ENCODE results near the gene DLEC1.

The DLEC1 gene

DNA sequence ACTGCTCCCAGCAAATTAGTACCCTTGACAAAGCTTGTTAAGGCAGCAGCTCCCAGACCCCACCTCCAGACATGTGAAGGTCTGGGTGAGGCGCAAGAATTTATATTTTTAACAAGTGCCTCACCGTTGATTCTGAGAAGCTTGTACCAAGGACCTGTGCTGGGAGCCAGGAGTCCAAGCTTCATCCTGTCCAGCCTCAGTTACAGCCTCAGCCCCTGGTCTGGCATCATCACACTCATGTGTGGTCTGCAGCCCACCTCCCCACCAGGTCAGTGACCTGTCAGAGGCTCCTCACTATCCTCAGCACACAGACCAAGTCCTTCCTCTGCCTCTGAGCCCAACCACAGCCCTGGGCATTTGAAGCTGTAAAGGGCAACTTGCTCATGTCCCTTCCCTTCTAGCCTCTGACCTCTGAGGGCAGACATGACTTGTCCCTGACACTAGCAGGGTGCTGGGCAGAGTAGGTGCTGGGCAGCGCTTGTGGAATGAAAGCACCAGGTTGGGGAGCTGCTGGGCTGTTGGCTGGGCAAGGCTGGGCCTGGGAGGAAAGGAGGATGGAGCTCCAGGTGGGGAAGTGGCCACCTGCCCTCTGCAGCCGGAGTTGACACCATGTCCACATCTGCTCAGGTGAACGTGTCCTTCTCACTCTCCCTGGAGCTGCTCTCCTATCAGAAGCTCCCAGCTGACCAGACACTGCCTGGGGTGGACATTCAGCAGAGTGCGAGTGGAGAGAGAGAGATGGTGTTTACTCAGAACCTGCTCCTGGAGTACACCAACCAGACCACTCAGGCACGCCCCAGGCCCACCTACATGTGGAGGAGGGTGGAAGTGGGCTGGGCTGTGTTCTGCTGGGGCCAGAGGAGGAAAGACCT lies 81.0 kb downstream of the DLEC1 start:
- Histone ChIP-seq H3K27me3 (ENCODE audit: control insufficient read depth, insufficient read depth, low read length, poor library complexity, severe bottlenecking) (no peaks in the 10 kb centered on the region), H3K9me3 (ENCODE audit: control insufficient read depth, low read length) (no peaks in the 10 kb centered on the region), H3K36me3 (ENCODE audit: control insufficient read depth, insufficient read depth, low read length) (peaks cover 6% of the 10 kb centered on the region), H3K4me3 (ENCODE audit: insufficient read depth, low read depth, low read length) (no peak overlapping the region), H3K4me1 (ENCODE audit: control insufficient read depth, insufficient read depth, low read length) (no peaks in the 10 kb centered on the region), H3K27ac (ENCODE audit: insufficient read depth, low read depth, low read length, poor library complexity, severe bottlenecking) (no peak overlapping the region)
- WGBS, 2 experiments = 94 to 96% methylated on average over 7 of the region's 7 CpGs

DNA sequence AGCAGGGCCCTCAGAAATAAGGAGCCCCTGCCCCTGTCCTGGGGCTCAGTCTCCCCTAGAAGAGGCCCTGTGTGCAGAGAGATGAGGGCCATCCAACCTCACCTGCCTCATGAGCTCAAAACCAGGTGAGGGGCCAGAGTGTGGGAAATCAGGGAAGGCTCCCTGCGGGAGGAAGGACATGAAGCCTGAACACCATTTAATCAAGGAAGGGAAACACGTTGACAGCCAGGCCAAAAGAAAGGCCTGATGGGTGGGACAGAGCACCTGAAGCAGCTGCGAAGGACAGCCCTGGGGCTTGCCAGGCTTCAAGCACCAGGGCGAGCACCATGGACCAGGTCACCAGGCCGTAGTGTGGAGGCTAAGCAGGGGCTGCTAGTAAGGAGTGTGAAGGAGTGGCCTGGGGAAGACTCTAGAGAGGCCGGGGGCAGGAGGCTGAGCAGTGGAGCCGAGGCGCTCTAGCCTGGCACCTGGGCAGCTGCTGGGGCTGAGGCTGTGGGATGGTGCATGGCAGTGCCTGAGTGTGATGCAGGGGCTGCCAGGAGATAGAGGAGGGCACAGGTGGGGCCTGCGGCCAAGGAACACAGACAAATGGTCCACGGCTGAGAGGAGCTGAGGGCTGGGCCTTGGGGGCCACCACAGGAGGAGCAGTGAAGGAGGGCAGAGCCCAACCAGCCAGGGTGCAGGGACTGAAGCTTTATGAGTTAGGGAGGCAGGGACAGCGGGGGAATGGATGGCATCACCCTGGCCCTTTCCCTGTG lies 81.9 kb downstream of the DLEC1 start:
- Histone ChIP-seq H3K27me3 (ENCODE audit: control insufficient read depth, insufficient read depth, low read length, poor library complexity, severe bottlenecking) (no peaks in the 10 kb centered on the region), H3K36me3 (ENCODE audit: control insufficient read depth, insufficient read depth, low read length) (peaks cover 6% of the 10 kb centered on the region), H3K4me3 (ENCODE audit: insufficient read depth, low read depth, low read length) (no peak overlapping the region), H3K9me3 (ENCODE audit: control insufficient read depth, low read length) (no peaks in the 10 kb centered on the region), H3K27ac (ENCODE audit: insufficient read depth, low read depth, low read length, poor library complexity, severe bottlenecking) (no peak overlapping the region), H3K4me1 (ENCODE audit: control insufficient read depth, insufficient read depth, low read length) (no peaks in the 10 kb centered on the region)
- WGBS, 2 experiments = 93 to 95% methylated on average over 11 of the region's 11 CpGs

DNA sequence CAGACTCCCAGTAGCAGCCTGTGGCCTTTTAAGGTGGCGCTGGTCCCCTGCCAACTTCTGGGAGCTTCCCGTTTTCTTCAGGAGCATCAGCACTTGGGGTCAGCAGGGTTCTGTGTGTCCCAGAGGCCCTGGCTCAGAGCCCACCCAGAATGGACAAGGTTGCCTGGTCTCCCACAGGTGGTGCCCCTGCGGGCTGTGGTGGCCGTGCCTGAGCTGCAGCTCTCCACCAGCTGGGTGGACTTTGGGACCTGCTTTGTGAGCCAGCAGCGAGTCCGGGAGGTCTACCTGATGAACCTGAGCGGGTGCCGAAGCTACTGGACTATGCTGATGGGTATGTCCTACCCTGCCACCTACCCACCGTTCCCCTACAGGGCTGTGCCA lies 82.4 kb downstream of the DLEC1 start:
- H3K36me3 ChIP-seq (ENCODE audit: control insufficient read depth, insufficient read depth, low read length) = peaks cover 6% of the 10 kb centered on the region
- no peaks in the 10 kb centered on the region for H3K9me3 ChIP-seq (ENCODE audit: control insufficient read depth, low read length)
- no peak overlapping the region for H3K27ac ChIP-seq (ENCODE audit: insufficient read depth, low read depth, low read length, poor library complexity, severe bottlenecking)
- H3K4me1 ChIP-seq (ENCODE audit: control insufficient read depth, insufficient read depth, low read length) = no peaks in the 10 kb centered on the region
- H3K4me3 ChIP-seq (ENCODE audit: insufficient read depth, low read depth, low read length) = no peak overlapping the region
- WGBS, 2 experiments = 95 to 97% methylated on average over 9 of the region's 9 CpGs
- no peaks in the 10 kb centered on the region for H3K27me3 ChIP-seq (ENCODE audit: control insufficient read depth, insufficient read depth, low read length, poor library complexity, severe bottlenecking)

DNA sequence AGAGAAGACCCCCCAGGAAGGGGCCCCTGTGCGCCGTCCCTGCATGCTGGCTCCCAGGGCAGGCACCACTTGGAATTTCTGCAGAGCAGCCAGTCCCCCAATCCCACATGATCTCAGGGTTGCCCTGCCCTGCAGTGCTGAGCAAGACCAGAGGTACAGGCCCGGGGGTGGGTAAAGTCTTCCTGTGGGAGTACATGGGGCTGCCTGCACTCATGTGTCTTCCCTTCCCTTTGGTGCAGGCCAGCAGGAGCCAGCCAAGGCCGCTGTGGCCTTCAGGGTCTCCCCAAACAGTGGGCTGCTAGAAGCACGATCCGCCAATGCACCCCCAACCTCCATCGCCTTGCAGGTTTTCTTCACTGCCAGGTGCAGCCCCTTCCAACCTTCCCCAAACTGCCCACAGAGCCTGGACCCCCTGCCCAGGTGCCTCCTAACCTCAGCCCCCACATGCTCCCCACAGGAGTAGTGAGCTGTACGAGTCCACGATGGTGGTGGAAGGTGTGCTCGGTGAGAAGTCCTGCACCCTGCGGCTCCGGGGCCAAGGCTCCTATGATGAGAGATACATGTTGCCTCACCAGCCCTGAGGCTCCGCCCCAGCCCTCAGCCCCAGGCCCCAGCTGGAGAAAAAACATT lies 82.9 kb downstream of the DLEC1 start:
- Histone ChIP-seq H3K27ac (ENCODE audit: insufficient read depth, low read depth, low read length, poor library complexity, severe bottlenecking) (no peak overlapping the region), H3K36me3 (ENCODE audit: control insufficient read depth, insufficient read depth, low read length) (peaks cover 6% of the 10 kb centered on the region), H3K4me3 (ENCODE audit: insufficient read depth, low read depth, low read length) (no peak overlapping the region), H3K27me3 (ENCODE audit: control insufficient read depth, insufficient read depth, low read length, poor library complexity, severe bottlenecking) (no peaks in the 10 kb centered on the region), H3K4me1 (ENCODE audit: control insufficient read depth, insufficient read depth, low read length) (no peaks in the 10 kb centered on the region), H3K9me3 (ENCODE audit: control insufficient read depth, low read length) (no peaks in the 10 kb centered on the region)
- 96 to 97% methylated on average over 13 of the region's 13 CpGs for WGBS, 2 experiments

DNA sequence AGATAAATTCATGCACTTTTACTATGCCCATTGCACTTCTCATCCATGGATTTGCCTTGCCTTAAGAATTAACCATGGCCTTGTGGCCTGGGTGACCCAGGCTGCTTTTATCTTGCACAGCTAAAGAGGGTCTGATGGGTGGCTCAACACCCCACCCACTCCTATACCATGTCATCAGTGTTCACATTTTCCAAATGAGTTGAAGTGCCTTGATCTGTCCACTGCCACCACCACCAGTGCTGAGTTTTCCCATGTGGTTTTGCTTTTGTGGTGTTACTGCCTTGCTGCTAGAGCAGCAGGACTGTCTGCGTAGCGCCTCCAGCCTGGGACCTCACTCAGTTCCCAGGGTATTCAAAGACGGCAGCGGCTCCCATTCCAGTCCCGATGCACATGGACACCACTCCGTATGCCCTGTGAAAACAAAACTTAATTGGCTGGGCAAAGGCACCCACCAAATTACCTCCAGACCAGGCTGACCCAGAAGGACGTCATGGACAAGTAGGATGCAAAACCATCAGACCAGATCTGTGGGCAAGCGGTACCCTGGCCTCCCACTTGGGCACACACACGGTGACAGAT lies 83.8 kb downstream of the DLEC1 start:
- H3K4me3 ChIP-seq (ENCODE audit: insufficient read depth, low read depth, low read length) = no peak overlapping the region
- WGBS, 2 experiments = 92 to 96% methylated on average over 9 of the region's 9 CpGs
- peaks cover 11% of the 10 kb centered on the region for H3K36me3 ChIP-seq (ENCODE audit: control insufficient read depth, insufficient read depth, low read length)
- no peak overlapping the region for H3K27ac ChIP-seq (ENCODE audit: insufficient read depth, low read depth, low read length, poor library complexity, severe bottlenecking)
- no peaks in the 10 kb centered on the region for H3K4me1 ChIP-seq (ENCODE audit: control insufficient read depth, insufficient read depth, low read length)
- H3K9me3 ChIP-seq (ENCODE audit: control insufficient read depth, low read length) = no peaks in the 10 kb centered on the region
- H3K27me3 ChIP-seq (ENCODE audit: control insufficient read depth, insufficient read depth, low read length, poor library complexity, severe bottlenecking) = no peaks in the 10 kb centered on the region

DNA sequence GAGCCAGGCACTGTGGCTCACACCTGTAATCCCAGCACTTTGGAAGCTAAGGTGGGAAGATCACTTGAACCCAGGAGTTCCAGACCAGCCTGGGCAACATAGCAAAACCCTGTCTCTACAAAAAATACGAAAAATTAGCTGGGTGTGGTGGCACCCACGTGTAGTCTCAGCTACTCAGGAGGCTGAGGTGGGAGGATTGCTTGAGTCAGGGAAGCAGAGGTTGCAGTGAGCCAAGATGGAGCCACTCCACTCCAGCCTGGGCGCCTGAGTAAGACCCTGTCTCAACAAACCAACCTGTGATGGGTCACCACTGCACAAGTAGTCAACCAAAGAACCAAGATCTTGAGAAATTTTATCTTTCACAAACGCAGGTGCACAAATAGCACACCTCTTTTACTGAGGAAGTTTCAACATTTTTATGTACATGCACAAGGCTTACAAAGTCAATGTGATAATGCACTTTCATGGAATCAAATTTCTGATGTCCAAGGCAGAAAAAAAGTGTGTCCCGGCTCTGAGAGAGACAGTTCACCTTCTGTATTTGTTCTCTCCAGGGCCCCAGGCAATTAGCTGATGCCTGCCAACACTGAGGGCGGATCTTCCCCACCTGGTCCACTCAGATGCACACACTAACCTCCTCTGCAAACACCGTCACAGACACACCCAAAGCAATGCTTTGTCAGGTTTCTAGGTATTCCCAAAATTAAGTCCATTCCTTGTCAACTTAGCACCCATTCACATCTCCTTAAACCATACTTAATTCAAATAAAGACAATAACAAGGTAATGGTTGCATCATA lies 85.5 kb downstream of the DLEC1 start:
- no peak overlapping the region for H3K27ac ChIP-seq (ENCODE audit: insufficient read depth, low read depth, low read length, poor library complexity, severe bottlenecking)
- H3K27me3 ChIP-seq (ENCODE audit: control insufficient read depth, insufficient read depth, low read length, poor library complexity, severe bottlenecking) = no peaks in the 10 kb centered on the region
- WGBS, 2 experiments = 92 to 93% methylated on average over 7 of the region's 7 CpGs
- no peaks in the 10 kb centered on the region for H3K4me1 ChIP-seq (ENCODE audit: control insufficient read depth, insufficient read depth, low read length)
- H3K36me3 ChIP-seq (ENCODE audit: control insufficient read depth, insufficient read depth, low read length) = peaks cover 18% of the 10 kb centered on the region
- no peak overlapping the region for H3K4me3 ChIP-seq (ENCODE audit: insufficient read depth, low read depth, low read length)
- no peaks in the 10 kb centered on the region for H3K9me3 ChIP-seq (ENCODE audit: control insufficient read depth, low read length)

DNA sequence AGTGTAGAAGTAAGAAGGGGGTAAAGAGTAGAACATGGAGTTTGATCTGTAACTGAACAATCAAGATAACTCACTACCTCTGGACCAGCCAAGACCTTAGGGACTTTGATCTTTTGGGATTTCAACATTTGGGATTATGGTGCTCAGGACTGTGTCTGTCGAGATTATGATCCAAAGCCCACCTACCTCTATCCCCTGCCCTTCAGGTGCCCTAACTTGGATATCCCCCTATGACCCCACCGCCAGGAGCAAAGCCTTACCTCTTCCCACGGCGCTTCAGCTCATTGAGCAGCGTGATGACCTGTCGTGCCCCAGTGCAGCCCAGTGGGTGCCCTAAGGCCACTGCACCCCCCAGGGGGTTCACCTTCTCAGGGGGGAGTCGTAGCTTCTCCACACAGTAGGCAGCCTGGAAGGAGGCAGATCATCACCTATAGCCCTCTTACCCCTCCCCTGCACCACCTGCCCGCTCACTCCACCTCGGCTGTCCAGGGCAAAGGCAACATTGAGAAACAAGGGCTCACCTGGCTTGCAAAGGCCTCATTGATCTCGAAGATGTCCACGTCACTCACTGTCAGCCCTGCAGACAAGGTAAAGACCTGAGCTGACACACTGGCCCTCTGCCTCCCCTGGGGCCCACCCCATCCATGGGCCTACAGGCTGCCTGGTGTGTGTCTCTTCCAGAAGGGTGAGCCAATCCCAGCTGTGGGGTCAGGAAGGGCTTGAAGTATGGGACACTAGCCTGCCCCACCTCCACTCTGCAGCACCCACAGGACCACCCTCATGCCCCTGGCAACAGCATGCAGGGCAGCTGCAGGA lies 86.5 kb downstream of the DLEC1 start:
- H3K27ac ChIP-seq (ENCODE audit: insufficient read depth, low read depth, low read length, poor library complexity, severe bottlenecking) = no peak overlapping the region
- no peaks in the 10 kb centered on the region for H3K27me3 ChIP-seq (ENCODE audit: control insufficient read depth, insufficient read depth, low read length, poor library complexity, severe bottlenecking)
- H3K4me3 ChIP-seq (ENCODE audit: insufficient read depth, low read depth, low read length) = no peak overlapping the region
- WGBS, 2 experiments = 94 to 95% methylated on average over 11 of the region's 11 CpGs
- no peaks in the 10 kb centered on the region for H3K9me3 ChIP-seq (ENCODE audit: control insufficient read depth, low read length)
- no peaks in the 10 kb centered on the region for H3K4me1 ChIP-seq (ENCODE audit: control insufficient read depth, insufficient read depth, low read length)
- peaks cover 18% of the 10 kb centered on the region for H3K36me3 ChIP-seq (ENCODE audit: control insufficient read depth, insufficient read depth, low read length)

DNA sequence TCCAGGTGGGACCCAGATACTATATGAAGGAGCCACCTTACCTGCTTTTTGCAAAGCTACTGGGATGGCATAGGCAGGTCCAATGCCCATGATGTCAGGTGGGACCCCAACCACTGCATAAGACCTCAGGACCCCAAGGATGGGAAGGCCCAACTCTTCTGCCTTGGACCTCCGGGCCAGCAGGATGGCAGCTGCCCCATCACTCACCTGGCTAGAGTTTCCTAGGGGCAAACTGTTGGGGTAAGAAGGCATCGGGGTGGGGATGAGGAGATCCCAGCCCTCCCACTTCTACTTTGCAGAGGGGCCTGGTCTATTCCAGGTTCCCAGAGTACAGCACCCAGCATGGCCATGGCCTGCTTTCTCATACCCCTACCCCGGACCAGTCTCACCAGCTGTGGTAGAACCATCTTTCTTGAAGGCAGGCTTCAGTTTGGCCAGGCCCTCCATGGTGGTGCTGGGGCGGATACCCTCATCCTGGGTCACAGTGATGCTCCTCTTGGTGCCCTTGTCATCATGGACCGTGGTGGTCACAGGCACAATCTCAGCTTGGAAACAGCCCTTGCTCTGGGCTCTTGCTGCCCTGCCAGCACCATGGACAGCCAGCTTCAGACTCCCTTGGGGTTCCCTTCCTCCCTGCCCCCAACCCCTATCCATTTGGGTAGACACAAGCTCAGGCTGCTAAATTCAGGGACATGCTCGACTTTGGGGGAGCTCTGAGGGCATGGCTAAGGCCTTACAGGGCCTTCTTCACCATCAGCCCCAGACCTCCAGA lies 87.3 kb downstream of the DLEC1 start:
- WGBS, 2 experiments = 91 to 93% methylated on average over 6 of the region's 6 CpGs
- Histone ChIP-seq H3K4me1 (ENCODE audit: control insufficient read depth, insufficient read depth, low read length) (no peaks in the 10 kb centered on the region), H3K4me3 (ENCODE audit: insufficient read depth, low read depth, low read length) (no peak overlapping the region), H3K27ac (ENCODE audit: insufficient read depth, low read depth, low read length, poor library complexity, severe bottlenecking) (no peak overlapping the region), H3K36me3 (ENCODE audit: control insufficient read depth, insufficient read depth, low read length) (peaks cover 25% of the 10 kb centered on the region), H3K9me3 (ENCODE audit: control insufficient read depth, low read length) (no peaks in the 10 kb centered on the region), H3K27me3 (ENCODE audit: control insufficient read depth, insufficient read depth, low read length, poor library complexity, severe bottlenecking) (no peaks in the 10 kb centered on the region)

All from ectodermal cell (in vitro differentiated cells).